DND-41 (cell line): ENCODE data around the gene SRMS.

Experiments used
- ATAC-seq: fragments of 200-7000 bp; cut with Tn5 transposase; 3 replicates; pipeline ENCODE4 v1.9.1; 2021; ENCODE audit warnings: low read depth; ENCODE audit not compliant: insufficient read depth
- DNase-seq: peaks from one replicate; pipeline ENCODE4 v3.0.0-alpha.2; 2020
- H2AFZ ChIP-seq: 2 replicates; pipeline ENCODE4 v1.6.0; 2012; ENCODE audit warnings: low read depth, low read length
- H3K27ac ChIP-seq: 2 replicates; pipeline ENCODE4 v1.5.1; 2012; ENCODE audit warnings: low read length, inconsistent platforms
- H3K27me3 ChIP-seq: fragments of 200-600 bp; sonication (generic); 2 replicates; pipeline ENCODE4 v1.6.0; 2012; ENCODE audit warnings: low read length, mild to moderate bottlenecking, inconsistent platforms; ENCODE audit not compliant: insufficient read depth, poor library complexity
- H3K36me3 ChIP-seq: 2 replicates; pipeline ENCODE4 v1.5.1; 2012; ENCODE audit warnings: low read length, inconsistent platforms; ENCODE audit not compliant: insufficient read depth
- H3K4me1 ChIP-seq: 2 replicates; pipeline ENCODE4 v1.5.1; 2012; ENCODE audit warnings: mild to moderate bottlenecking, low read length; ENCODE audit not compliant: insufficient read depth
- H3K4me2 ChIP-seq: 2 replicates; pipeline ENCODE4 v1.6.0; 2012; ENCODE audit warnings: mild to moderate bottlenecking, moderate library complexity, low read length, inconsistent platforms; ENCODE audit not compliant: insufficient read depth
- H3K4me3 ChIP-seq, 2 experiments: fragments of 200-600 bp in 1 of 2; shearing (Covaris generic) in 1 of 2; 2 replicates each; pipeline ENCODE4 v1.5.1; 2012 to 2016; ENCODE audit warnings: inconsistent platforms in 2 of 2, low read length in 2 of 2, mild to moderate bottlenecking in 2 of 2, low read depth in 1 of 2, moderate library complexity in 1 of 2
- H3K79me2 ChIP-seq: 2 replicates; pipeline ENCODE4 v1.6.0; 2012; ENCODE audit warnings: low read length, inconsistent platforms; ENCODE audit not compliant: insufficient read depth
- H3K9ac ChIP-seq: 2 replicates; pipeline ENCODE4 v1.6.0; 2012; ENCODE audit warnings: low read depth, mild to moderate bottlenecking, inconsistent platforms, low read length, moderate library complexity
- H3K9me3 ChIP-seq: 2 replicates; pipeline ENCODE4 v1.5.1; 2012; ENCODE audit warnings: low read length, moderate library complexity, mild to moderate bottlenecking, inconsistent platforms; ENCODE audit not compliant: insufficient read depth, severe bottlenecking
- H4K20me1 ChIP-seq: 2 replicates; pipeline ENCODE4 v1.6.0; 2012; ENCODE audit warnings: low read length; ENCODE audit not compliant: insufficient read depth
- CTCF ChIP-seq: IDR thresholded peaks from 2 replicates; pipeline ENCODE4 v1.5.1; 2012; ENCODE audit warnings: borderline replicate concordance, low read length, moderate library complexity, mild to moderate bottlenecking; ENCODE audit not compliant: poor library complexity, severe bottlenecking; ENCODE audit errors: extremely low read depth
- EZH2 ChIP-seq: IDR thresholded peaks from 3 replicates; pipeline ENCODE4 v1.6.1; 2012; ENCODE audit warnings: borderline replicate concordance, low read depth, mild to moderate bottlenecking, moderate library complexity, low read length, inconsistent platforms; ENCODE audit not compliant: severe bottlenecking

SRMS gene

GRCh38 chr20:63505723-63506122 lies 41.8 kb downstream of the SRMS start:
- DNase-seq (no peak), ATAC-seq (no peak)
- H3K79me2 ChIP-seq = no peaks in the 10 kb centered on the region
- H3K4me3 ChIP-seq = no peak overlapping the region
- H3K9ac ChIP-seq = no peak overlapping the region
- TF ChIP-seq CTCF = no peak
- TF ChIP-seq EZH2 = no peak
- H3K9me3 ChIP-seq = peaks cover 3% of the 10 kb centered on the region
- H4K20me1 ChIP-seq = peaks cover 3% of the 10 kb centered on the region; the same call in 1 of the 2 replicates
- H3K4me1 ChIP-seq = no peaks in the 10 kb centered on the region
- H2AFZ ChIP-seq = no peak overlapping the region
- no peak overlapping the region for H3K4me2 ChIP-seq
- no peaks in the 10 kb centered on the region for H3K36me3 ChIP-seq
- no peak overlapping the region for H3K27ac ChIP-seq
- peaks cover 2% of the 10 kb centered on the region for H3K27me3 ChIP-seq

GRCh38 chr20:63505281-63505680 lies 42.3 kb downstream of the SRMS start:
- no peaks in the 10 kb centered on the region for H3K79me2 ChIP-seq
- H3K27ac ChIP-seq = no peak overlapping the region
- DNase-seq = no peak
- no peak overlapping the region for H2AFZ ChIP-seq
- H3K9me3 ChIP-seq = peaks cover 3% of the 10 kb centered on the region
- peaks cover 5% of the 10 kb centered on the region; the same call in 1 of the 2 replicates for H4K20me1 ChIP-seq
- H3K36me3 ChIP-seq = no peaks in the 10 kb centered on the region
- H3K4me3 ChIP-seq = no peak overlapping the region
- TF ChIP-seq CTCF (no peak), EZH2 (no peak)
- no peaks in the 10 kb centered on the region for H3K4me1 ChIP-seq
- no peaks in the 10 kb centered on the region for H3K27me3 ChIP-seq
- ATAC-seq = no peak
- H3K4me2 ChIP-seq = no peak overlapping the region
- H3K9ac ChIP-seq = no peak overlapping the region

GRCh38 chr20:63504642-63505041 lies 42.9 kb downstream of the SRMS start:
- Histone ChIP-seq H3K4me3 (no peak overlapping the region), H3K27ac (no peak overlapping the region), H3K79me2 (no peaks in the 10 kb centered on the region), H2AFZ (no peak overlapping the region), H3K27me3 (no peaks in the 10 kb centered on the region), H3K36me3 (no peaks in the 10 kb centered on the region), H3K4me2 (no peak overlapping the region), H3K4me1 (no peaks in the 10 kb centered on the region), H3K9me3 (peaks cover 3% of the 10 kb centered on the region), H4K20me1 (peaks cover 5% of the 10 kb centered on the region; the same call in 1 of the 2 replicates), H3K9ac (no peak overlapping the region)
- DNase-seq (no peak), ATAC-seq (no peak)
- TF ChIP-seq CTCF (no peak), EZH2 (no peak)

- Histone ChIP-seq H3K27ac (no peak overlapping the region), H3K9ac (no peak overlapping the region), H3K4me3 (no peak overlapping the region), H3K9me3 (peaks cover 3% of the 10 kb centered on the region), H3K79me2 (no peaks in the 10 kb centered on the region), H3K27me3 (no peaks in the 10 kb centered on the region), H3K4me2 (no peak overlapping the region), H3K4me1 (no peaks in the 10 kb centered on the region), H4K20me1 (peaks cover 5% of the 10 kb centered on the region; the same call in 1 of the 2 replicates), H3K36me3 (no peaks in the 10 kb centered on the region), H2AFZ (no peak overlapping the region)
- DNase-seq (no peak), ATAC-seq (no peak)
- no peak for TF ChIP-seq EZH2
- no peak for TF ChIP-seq CTCF
Measured at GRCh38 chr20:63503524-63503923, 44.0 kb downstream of the SRMS start.
